ENCODE data around the gene CA11.
A peak's percentile ranks its signal among the peaks of the same experiment; 100 is the strongest.

Gene CA11

GRCh38 chr19:48616491-48617056, 29.4 kb downstream of the CA11 start:
- intact Hi-C loops (cut with DNase I): no loop called here
- DNase-seq: no peak

GRCh38 chr19:48616041-48616436, 29.9 kb downstream of the CA11 start:
- no peak for DNase-seq

GRCh38 chr19:48615231-48616040, 30.6 kb downstream of the CA11 start:
- DNase-seq: no peak
- intact Hi-C loops (cut with DNase I): no loop called here

More at GRCh38 chr19:48616041-48616436, 29.9 kb downstream of the CA11 start:
- intact Hi-C loops (cut with DNase I): no loop called here

GRCh38 chr19:48614436-48615230, 31.4 kb downstream of the CA11 start, which contains the start of gene FAM83E:
Gene FAM83E (minus strand): TSS chr19:48615076. CDS start chr19:48613372, 1,704 bp downstream.
- intact Hi-C loops (cut with DNase I): no loop called here
- DNase-seq: peak in 1 of 10 donors; percentile 85

- intact Hi-C loops (cut with DNase I): no loop called here
Measured at GRCh38 chr19:48613852-48614435, 32.0 kb downstream of the CA11 start.

GRCh38 chr19:48613024-48613851, 32.7 kb downstream of the CA11 start:
- intact Hi-C loops (cut with DNase I): no loop called here
- DNase-seq: peak in 9 of 10 donors; percentile 23 to 94 (median 60)

More at GRCh38 chr19:48613852-48614435, 32.0 kb downstream of the CA11 start:
- no peak for DNase-seq

GRCh38 chr19:48611872-48612271, 34.1 kb downstream of the CA11 start:
- intact Hi-C loops (cut with DNase I): no loop called here
- DNase-seq: no peak

GRCh38 chr19:48609571-48610108, 36.3 kb downstream of the CA11 start:
- intact Hi-C loops (cut with DNase I): no loop called here
- no peak for DNase-seq

GRCh38 chr19:48608798-48609263, 37.2 kb downstream of the CA11 start:
- DNase-seq: peak in 4 of 10 donors; percentile 42 to 90 (median 70)
- intact Hi-C loops (cut with DNase I): no loop called here

GRCh38 chr19:48607359-48607755, 38.6 kb downstream of the CA11 start:
- intact Hi-C loops (cut with DNase I): no loop called here
- DNase-seq: no peak

- intact Hi-C loops (cut with DNase I): no loop called here
- DNase-seq: no peak
Measured at GRCh38 chr19:48606463-48607358, 39.3 kb downstream of the CA11 start, which contains the start of gene SPACA4. Gene SPACA4 (plus strand): TSS chr19:48606742. CDS start chr19:48606979, 237 bp downstream.

- no peak for DNase-seq
- intact Hi-C loops (cut with DNase I): no loop called here
Measured at GRCh38 chr19:48603850-48604249, 42.1 kb downstream of the CA11 start.

GRCh38 chr19:48603449-48603848, 42.5 kb downstream of the CA11 start:
- intact Hi-C loops (cut with DNase I): no loop called here
- peak in 1 of 10 donors; percentile 81 for DNase-seq

GRCh38 chr19:48603001-48603400, 43.0 kb downstream of the CA11 start:
- no peak for DNase-seq
- intact Hi-C loops (cut with DNase I): no loop called here

GRCh38 chr19:48600679-48601417, 45.1 kb downstream of the CA11 start:
- no peak for DNase-seq
- intact Hi-C loops (cut with DNase I): no loop called here

GRCh38 chr19:48598996-48599700, 46.8 kb downstream of the CA11 start:
- DNase-seq: no peak
- intact Hi-C loops (cut with DNase I): no loop called here
